ENCODE data around the gene SLCO2A1.

SLCO2A1 gene

GRCh38 chr3:133884054-133884886, 145.5 kb downstream of the SLCO2A1 start:
- DNase-seq (ENCODE audit: low read depth in 2 of 2): no peak

DNA sequence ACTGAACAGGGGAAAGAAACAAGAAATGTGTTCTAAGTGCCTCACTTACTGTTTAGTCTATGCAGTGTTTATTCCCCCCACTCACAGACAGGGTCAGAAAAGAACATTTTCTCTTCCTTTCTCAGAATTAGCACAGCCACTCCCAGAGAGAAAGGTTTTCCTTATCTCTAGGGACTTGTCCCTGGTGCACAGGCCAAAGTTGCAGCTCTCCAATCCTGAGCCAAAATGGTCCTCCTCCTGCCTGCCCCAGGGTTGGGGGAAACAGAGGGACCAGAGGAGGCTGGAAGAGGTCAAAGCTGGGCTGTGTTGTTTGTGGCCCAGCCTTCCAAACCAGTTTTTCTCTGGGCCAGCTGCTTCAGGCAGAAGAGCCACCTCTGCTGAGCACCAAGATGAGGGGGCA, 146.1 kb downstream of the SLCO2A1 start:
- DNase-seq (ENCODE audit: low read depth in 2 of 2): no peak

DNA sequence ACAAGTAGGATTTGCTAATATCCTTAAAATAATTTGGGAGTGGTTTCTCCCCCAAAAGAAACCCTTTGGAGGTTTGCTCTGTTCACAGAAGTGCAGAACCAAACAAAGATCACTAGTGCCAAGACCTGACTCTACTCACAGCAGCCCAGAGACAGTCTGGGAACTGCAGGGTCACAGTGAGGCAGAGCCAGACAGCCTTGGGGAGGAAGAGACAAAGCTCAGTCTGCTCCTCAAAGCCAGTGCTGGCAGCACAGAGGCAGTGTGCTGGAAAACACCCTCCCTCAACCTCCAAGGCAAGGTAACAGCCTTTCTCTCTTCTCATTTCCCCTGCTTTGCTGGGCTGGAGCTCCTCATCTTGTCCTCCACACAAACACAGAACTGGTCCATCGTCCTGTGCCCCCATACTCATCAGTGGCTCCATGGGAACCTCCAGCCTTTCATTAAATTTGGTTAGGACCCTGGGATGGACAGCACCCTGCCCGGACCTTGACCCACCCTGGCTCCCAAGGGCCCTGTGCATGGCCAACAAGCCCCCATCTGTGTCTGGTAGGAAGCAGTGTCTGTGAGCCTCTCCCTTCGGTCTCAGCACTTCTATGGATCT, 146.6 kb downstream of the SLCO2A1 start:
- no peak for DNase-seq (ENCODE audit: low read depth in 2 of 2)

DNA sequence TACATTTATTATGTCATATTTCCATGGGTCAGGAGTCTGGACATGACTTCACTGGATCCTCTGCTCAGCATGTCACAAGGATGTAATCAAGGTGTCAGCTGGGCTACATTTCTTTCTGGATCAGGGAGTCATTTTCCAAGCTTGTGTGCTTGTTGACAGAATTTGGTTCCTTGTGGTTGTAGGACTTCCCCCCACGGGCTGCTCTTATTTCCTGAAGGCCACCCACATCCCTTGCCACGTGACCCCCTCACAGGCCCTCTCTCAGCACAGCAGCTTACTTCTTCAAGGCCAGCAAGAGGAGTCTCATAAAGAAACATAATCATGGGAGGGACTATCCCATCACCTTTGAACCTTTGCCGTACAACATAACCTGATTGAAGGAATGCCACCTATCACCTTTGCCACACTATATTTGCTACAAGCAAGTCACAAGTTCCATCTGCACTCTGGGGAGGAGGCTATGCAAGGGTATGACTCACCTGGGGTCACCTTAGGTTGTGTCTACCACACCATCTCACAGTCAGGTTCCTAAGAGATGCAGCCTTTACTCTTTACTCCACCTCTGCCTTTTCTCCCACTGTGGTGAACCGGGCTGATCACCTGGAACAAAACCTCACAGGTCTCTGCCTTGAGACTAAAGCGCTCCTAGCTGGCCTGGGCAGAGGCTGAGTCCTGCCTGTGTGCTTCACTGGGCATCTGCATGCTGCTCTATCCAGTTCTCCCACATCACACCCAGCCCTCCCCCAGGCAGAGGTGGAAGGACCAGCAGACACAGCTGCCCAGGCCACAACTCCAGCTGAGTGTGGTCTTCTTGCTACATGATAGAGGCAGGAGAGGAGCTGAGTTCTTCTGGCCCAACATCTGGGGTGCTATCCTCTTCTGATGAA, 147.5 kb downstream of the SLCO2A1 start:
- no peak for DNase-seq (ENCODE audit: low read depth in 2 of 2)

- no peak for DNase-seq (ENCODE audit: low read depth in 2 of 2)
These were observed 148.2 kb downstream of the SLCO2A1 start for GRCh38 chr3:133881492-133881891.

DNA sequence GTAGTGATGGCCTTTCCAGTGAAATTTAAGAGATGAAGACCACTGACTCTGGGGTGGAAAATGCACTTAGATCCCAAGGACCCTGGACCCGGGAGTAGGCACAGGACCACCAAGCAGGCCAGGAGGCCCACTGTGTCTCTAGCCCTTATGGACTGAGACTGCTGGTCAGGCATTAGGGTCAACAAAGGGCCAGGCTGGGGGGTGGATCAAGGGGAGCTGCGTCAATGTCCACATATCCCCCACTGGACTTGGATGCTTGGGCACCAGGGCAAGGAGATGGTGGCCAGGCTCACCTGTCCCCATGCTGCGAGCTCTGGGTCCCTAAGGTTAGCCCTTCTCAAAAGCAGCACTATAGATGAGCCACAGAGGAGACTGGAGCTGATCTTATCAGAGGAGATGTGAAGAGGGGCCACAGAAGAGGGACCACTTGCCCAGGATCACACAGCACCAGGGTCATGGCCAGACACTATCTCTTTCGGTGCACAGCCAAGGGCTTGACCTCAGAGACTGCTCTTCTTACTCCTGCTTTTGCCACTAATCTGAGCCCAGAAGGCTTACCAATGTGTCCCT, 148.8 kb downstream of the SLCO2A1 start:
- DNase-seq (ENCODE audit: low read depth in 2 of 2): no peak

GRCh38 chr3:133880287-133880686, 149.4 kb downstream of the SLCO2A1 start:
- no peak for DNase-seq (ENCODE audit: low read depth in 2 of 2)

- no peak for DNase-seq (ENCODE audit: low read depth in 2 of 2)
These were observed 151.2 kb downstream of the SLCO2A1 start for GRCh38 chr3:133878518-133878917.
